ENCODE results near the gene ACSL4.

ACSL4 gene

DNA sequence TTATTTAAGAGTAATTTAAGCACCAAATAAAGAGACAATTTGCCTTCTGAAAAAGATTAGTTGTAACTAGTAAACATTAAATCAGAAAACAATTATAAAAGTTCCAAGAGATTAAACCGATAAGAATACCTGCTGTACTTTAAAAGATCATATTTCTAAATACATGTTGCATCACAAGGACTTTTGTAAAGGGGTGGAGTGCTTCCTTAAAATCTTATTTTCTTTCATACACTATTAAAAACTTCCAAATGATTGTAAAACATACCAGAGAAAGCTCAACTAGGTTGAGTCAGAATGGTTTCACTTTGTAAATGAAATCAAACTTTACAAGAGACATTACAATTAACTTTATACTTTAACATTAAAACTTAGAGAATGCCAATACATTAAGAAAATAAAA, 41.8 kb downstream of the ACSL4 start:
- TF ChIP-seq, protein P1, sequence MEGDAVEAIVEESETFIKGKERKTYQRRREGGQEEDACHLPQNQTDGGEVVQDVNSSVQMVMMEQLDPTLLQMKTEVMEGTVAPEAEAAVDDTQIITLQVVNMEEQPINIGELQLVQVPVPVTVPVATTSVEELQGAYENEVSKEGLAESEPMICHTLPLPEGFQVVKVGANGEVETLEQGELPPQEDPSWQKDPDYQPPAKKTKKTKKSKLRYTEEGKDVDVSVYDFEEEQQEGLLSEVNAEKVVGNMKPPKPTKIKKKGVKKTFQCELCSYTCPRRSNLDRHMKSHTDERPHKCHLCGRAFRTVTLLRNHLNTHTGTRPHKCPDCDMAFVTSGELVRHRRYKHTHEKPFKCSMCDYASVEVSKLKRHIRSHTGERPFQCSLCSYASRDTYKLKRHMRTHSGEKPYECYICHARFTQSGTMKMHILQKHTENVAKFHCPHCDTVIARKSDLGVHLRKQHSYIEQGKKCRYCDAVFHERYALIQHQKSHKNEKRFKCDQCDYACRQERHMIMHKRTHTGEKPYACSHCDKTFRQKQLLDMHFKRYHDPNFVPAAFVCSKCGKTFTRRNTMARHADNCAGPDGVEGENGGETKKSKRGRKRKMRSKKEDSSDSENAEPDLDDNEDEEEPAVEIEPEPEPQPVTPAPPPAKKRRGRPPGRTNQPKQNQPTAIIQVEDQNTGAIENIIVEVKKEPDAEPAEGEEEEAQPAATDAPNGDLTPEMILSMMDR (IDR thresholded peaks at IDR 0.05; ENCODE audit: control extremely low read depth, extremely low read depth, low read depth, missing control alignments), result no peak
- DNase-seq (ENCODE audit: extremely low spot score), result no peak
- POLR2A ChIA-PET, result no interaction called here
- CTCF ChIA-PET, result interaction anchor here (2.2 to 2.7 kb wide), 3 partner anchors 12 to 200 kb away, joined by 6 to 8 read pairs (median 7); no protein-coding TSS in a partner anchor

DNA sequence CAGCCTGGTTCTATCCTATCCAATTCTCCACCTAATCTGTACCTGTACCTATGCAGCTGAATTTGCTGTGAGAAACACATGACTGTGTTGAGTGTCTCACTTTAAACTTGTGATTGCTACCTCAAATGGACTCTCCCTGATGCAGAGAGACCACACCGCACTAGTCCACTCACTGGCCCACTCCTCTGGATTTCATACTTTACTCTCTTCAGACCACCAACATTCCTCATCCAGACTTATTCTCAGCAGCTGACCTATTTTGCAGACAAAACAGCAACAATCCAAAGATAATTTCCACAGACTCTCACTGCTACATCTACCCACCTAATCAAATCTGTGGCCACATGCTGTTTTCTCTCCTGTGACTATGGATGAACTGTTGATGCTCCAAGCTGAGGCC, 45.2 kb downstream of the ACSL4 start:
- ChIA-PET CTCF (interaction anchor here (1.6 kb wide), 1 partner anchor 11 kb away, joined by 6 read pairs; no protein-coding TSS in a partner anchor), POLR2A (no interaction called here)

DNA sequence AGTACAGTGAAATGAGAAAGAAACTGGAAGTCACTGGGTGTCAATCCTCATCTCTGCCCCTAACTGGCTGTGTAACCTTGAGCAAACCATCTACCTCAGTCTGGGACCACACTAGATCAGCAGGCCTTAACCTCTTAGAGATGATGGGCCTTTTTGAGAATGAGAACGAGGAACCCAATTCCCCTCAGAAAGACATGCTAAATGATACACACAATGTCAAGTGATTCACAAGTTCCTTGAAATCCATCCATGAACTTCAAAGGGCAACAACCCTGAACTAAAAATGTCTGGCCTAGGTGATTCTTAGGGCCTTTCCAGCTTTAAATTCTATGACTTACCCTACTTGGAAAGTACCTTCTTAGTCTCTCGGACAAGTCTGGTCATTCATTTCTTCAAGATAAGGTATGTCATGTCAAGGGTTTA, 47.4 kb downstream of the ACSL4 start:
- POLR2A ChIA-PET, result no interaction called here
- TF ChIP-seq, protein P1 (IDR thresholded peaks at IDR 0.05; ENCODE audit: control extremely low read depth, extremely low read depth, low read depth, missing control alignments), result no peak
- CTCF ChIA-PET, result interaction anchor here (0.9 to 2.4 kb wide), 4 partner anchors 10 to 27 kb away, joined by 3 to 8 read pairs (median 3); no protein-coding TSS in a partner anchor
- DNase-seq (ENCODE audit: extremely low spot score), result no peak

More for the DNA sequence above, 45.2 kb downstream of the ACSL4 start:
- TF ChIP-seq, protein P1 (IDR thresholded peaks at IDR 0.05; ENCODE audit: control extremely low read depth, extremely low read depth, low read depth, missing control alignments), result no peak
- no peak for DNase-seq (ENCODE audit: extremely low spot score)

DNA sequence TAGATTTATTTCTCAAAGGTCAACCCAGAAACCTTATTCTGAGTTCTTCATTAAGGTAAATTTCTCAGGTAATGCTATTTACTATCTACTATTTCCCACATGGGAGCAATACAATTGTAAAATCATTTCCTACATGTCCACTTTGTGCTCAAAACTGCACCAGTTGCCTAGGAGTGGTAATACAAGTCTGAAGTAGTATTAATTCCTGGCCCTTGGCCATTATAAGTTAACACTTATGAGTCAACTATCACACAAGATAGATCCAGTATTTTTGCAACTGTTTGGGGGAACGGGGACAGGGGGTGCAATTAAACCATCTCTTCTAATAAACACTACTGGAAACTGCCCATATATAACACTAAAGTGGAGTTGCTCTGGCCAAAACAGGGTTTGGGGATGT, 48.9 kb downstream of the ACSL4 start:
- DNase-seq (ENCODE audit: extremely low spot score), result no peak
- TF ChIP-seq, protein P1 (IDR thresholded peaks at IDR 0.05; ENCODE audit: control extremely low read depth, extremely low read depth, low read depth, missing control alignments), result no peak
- POLR2A ChIA-PET, result no interaction called here
- CTCF ChIA-PET, result no interaction called here

DNA sequence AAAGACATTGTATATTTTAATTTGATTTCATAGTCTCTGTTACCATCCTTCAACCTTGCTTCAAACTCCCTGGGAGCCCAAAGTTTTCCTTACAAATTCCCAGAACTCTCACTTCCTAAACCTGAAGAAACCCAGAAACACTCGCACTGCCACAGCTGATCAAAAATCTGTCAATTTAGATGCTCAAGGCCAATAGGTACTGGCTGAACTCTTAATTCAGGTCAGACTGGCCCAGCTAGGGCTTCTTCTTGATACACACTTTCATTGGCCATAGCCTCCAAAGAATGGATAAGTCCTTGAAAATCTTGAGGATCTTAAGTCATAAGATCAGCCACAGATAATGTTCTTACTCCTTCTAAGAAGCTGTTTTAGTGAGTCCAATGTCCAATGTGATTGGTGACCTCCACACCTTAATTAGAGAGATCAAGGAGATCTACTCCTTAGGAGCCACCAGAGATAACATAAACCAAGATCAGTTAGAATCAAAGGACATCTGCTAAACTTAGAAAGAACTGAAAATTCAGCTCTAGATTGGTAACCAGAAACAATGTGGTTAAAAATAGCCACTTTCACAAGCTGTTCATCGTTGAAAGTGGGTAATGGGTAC, 51.5 kb downstream of the ACSL4 start:
- ChIA-PET CTCF (interaction anchor here (0.7 to 1.5 kb wide), 2 partner anchors 43 to 197 kb away, joined by 3 read pairs; no protein-coding TSS in a partner anchor), POLR2A (no interaction called here)
- no peak for DNase-seq (ENCODE audit: extremely low spot score)
- TF ChIP-seq, protein P1 (IDR thresholded peaks at IDR 0.05; ENCODE audit: control extremely low read depth, extremely low read depth, low read depth, missing control alignments), result no peak

DNA sequence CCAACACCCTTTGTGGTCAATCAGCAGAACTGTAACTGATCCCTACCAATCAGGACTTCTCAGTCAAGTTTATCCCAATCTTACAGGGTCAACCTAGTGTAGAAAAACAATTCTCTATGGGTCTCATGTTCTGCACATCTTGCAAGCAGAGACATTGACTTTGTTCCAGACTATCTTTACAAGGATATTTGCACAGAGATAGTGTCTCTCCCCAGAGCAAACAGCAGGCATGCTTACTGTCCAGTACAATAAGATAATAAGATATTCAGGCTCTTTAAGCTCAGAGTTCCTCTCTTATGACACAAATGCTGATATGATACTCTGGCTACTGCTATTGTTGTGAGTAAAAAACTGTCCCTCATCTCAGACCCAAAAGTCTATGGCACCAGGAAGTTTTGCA, 53.2 kb downstream of the ACSL4 start:
- CTCF ChIA-PET, result interaction anchor here (1.3 to 2.4 kb wide), 4 partner anchors 12 to 211 kb away, joined by 4 to 8 read pairs (median 6); no protein-coding TSS in a partner anchor
- TF ChIP-seq, protein P1 (IDR thresholded peaks at IDR 0.05; ENCODE audit: control extremely low read depth, extremely low read depth, low read depth, missing control alignments), result no peak
- DNase-seq (ENCODE audit: extremely low spot score), result no peak
- POLR2A ChIA-PET, result no interaction called here
